ENCODE measurements around the gene CENPO.

CENPO gene

GRCh38 chr2:24839729-24840128 lies 46.5 kb downstream of the CENPO start:
- no peak for DNase-seq

- DNase-seq = no peak
These were observed 47.1 kb downstream of the CENPO start for GRCh38 chr2:24840164-24840869.

GRCh38 chr2:24840962-24841945 lies 48.0 kb downstream of the CENPO start:
- DNase-seq = no peak

GRCh38 chr2:24842081-24843050 lies 49.1 kb downstream of the CENPO start:
- no peak for DNase-seq

GRCh38 chr2:24843330-24843860 lies 50.2 kb downstream of the CENPO start:
- no peak for DNase-seq

- no peak for DNase-seq
These were observed 50.9 kb downstream of the CENPO start for GRCh38 chr2:24844023-24844685.

- DNase-seq = no peak
These were observed 52.5 kb downstream of the CENPO start for GRCh38 chr2:24845691-24846090.

- DNase-seq = no peak
These were observed 57.7 kb downstream of the CENPO start for GRCh38 chr2:24850944-24851343.

- DNase-seq = no peak
These were observed 58.8 kb downstream of the CENPO start for GRCh38 chr2:24852026-24852425.

- DNase-seq = no peak
These were observed 59.3 kb downstream of the CENPO start for GRCh38 chr2:24852431-24853020.

GRCh38 chr2:24853046-24853445 lies 59.8 kb downstream of the CENPO start:
- no peak for DNase-seq

- DNase-seq = no peak
These were observed 60.8 kb downstream of the CENPO start for GRCh38 chr2:24853996-24854395.

GRCh38 chr2:24855022-24855622 lies 61.9 kb downstream of the CENPO start:
- DNase-seq = peak in 1 of 14 donors; percentile 34

- no peak for DNase-seq
These were observed 62.5 kb downstream of the CENPO start for GRCh38 chr2:24855726-24856125.

GRCh38 chr2:24856791-24857211 lies 63.6 kb downstream of the CENPO start:
- DNase-seq = no peak

- DNase-seq = no peak
These were observed 64.5 kb downstream of the CENPO start for GRCh38 chr2:24857746-24858145.

GRCh38 chr2:24858996-24859395 lies 65.8 kb downstream of the CENPO start:
- no peak for DNase-seq

GRCh38 chr2:24859968-24860600 lies 66.9 kb downstream of the CENPO start:
- DNase-seq = no peak

GRCh38 chr2:24860631-24861030 lies 67.4 kb downstream of the CENPO start:
- peak in 1 of 14 donors; percentile 70 for DNase-seq

- no peak for DNase-seq
These were observed 68.3 kb downstream of the CENPO start for GRCh38 chr2:24861500-24861899.

All from C1 segment of cervical spinal cord (tissue), 14 donors.